Upper lobe of left lung (tissue), 6 donors: ENCODE results near the gene SLC8A2. TPM values are rescaled to one million over a fixed set of nuclear protein-coding genes. Genes with fewer than 3 reads are reported as not detected.

Experiments
- ATAC-seq, 2 donors: fragments of 200-7000 bp; cut with Tn5 transposase; one replicate each; pipeline ENCODE4 v1.9.1; 2022; ENCODE audit warnings: mild to moderate bottlenecking in 2 of 2, moderate library complexity in 2 of 2; ENCODE audit not compliant: low FRiP score in 2 of 2
- DNase-seq, 2 donors: peaks; one replicate each; pipeline ENCODE4 v3.0.0-alpha.2; 2019 to 2020
- H3K27ac ChIP-seq, 4 donors: fragments of 200-600 bp; sonication (generic); one replicate each; pipeline ENCODE4 v1.5.1; 2016 to 2019
- H3K27me3 ChIP-seq, 4 donors: fragments of 200-600 bp; sonication (generic); one replicate each; pipeline ENCODE4 v1.5.1; 2017 to 2019
- H3K36me3 ChIP-seq, 4 donors: fragments of 200-600 bp; sonication (generic); one replicate each; pipeline ENCODE4 v1.5.1; 2016 to 2019
- H3K4me1 ChIP-seq, 4 donors: fragments of 200-600 bp; sonication (generic); one replicate each; pipeline ENCODE4 v1.5.1; 2018 to 2019
- H3K4me3 ChIP-seq, 4 donors: fragments of 200-600 bp; sonication (generic); one replicate each; pipeline ENCODE4 v1.5.1; 2017 to 2019; ENCODE audit warnings: mild to moderate bottlenecking in 2 of 4, moderate library complexity in 1 of 4
- H3K9me3 ChIP-seq, 4 donors: fragments of 200-600 bp; sonication (generic); one replicate each; pipeline ENCODE4 v1.5.1; 2018 to 2019
- CTCF ChIP-seq, 6 experiments: fragments of 450-650 bp in 4 of 6; fragments of 200-600 bp in 2 of 6; sonication (generic) in 2 of 6; IDR thresholded peaks; one replicate each; pipeline ENCODE4 v1.5.1; 2016 to 2019; ENCODE audit warnings: antibody characterized with exemption in 6 of 6
- EP300 ChIP-seq, 4 donors: sonication (generic); formaldehyde crosslinking; IDR thresholded peaks; one replicate each; pipeline ENCODE4 v1.5.1; 2017; ENCODE audit warnings: antibody characterized with exemption in 4 of 4, control low read depth in 2 of 4
- POLR2A ChIP-seq, 4 donors: fragments of 450-650 bp; IDR thresholded peaks; one replicate each; pipeline ENCODE4 v1.5.1; 2016 to 2017; ENCODE audit warnings: antibody characterized with exemption in 4 of 4, mild to moderate bottlenecking in 2 of 4
- POLR2AphosphoS5 ChIP-seq, 2 donors: sonication (generic); formaldehyde crosslinking; IDR thresholded peaks; one replicate each; pipeline ENCODE4 v1.5.1; 2017; ENCODE audit warnings: antibody characterized with exemption in 2 of 2
- WGBS, 2 donors: methylation state at CpG; one replicate each; pipeline ENCODE4 v1.1.5; 2017 to 2018; 5-methylcytosine and 5-hydroxymethylcytosine counted together
- total RNA-seq, 6 donors: library from RNA; depleted of rRNA in 4 of 6; stranded (reverse); fragments of >200 nt in 4 of 6; gene quantifications; one replicate each; pipeline versions ENCODE4 v1.1.0 to v1.2.1, GENCODE V29; 2016 to 2021
- donor health status: DM: no; HTN: no; CAD: no; lungs with moderate emphysema.
- donor health status: DM: no; HTN: yes; CAD: no; lungs with severe emphysema.

The SLC8A2 gene
- total RNA-seq, 6 donors from 2014 or later, result 0.11 to 0.64 (median 0.15) TPM; not detected in 3

GRCh38 chr19:47473336-47473735 lies 1.6 kb upstream of the SLC8A2 start:
- DNase-seq, result no peak
- Histone ChIP-seq H3K27ac (no peak overlapping the region), H3K9me3 (no peaks in the 10 kb centered on the region), H3K4me3 (no peak overlapping the region), H3K27me3 (peaks cover 0 to 29% (median 14%) of the 10 kb centered on the region in 4 donors), H3K4me1 (peaks cover 0 to 14% (median 7%) of the 10 kb centered on the region in 4 donors), H3K36me3 (no peaks in the 10 kb centered on the region)
- TF ChIP-seq POLR2A (IDR thresholded peaks at IDR 0.05) (no peak), POLR2AphosphoS5 (IDR thresholded peaks at IDR 0.05) (no peak), CTCF (IDR thresholded peaks at IDR 0.05) (no peak), EP300 (IDR thresholded peaks at IDR 0.05) (no peak)
- no peak for ATAC-seq
- WGBS, 2 donors, result 73 to 75% methylated on average over 4 to 10 of the region's 10 CpGs

GRCh38 chr19:47471381-47471732 lies 336 bp downstream of the SLC8A2 start:
- no peak for DNase-seq
- H3K27ac ChIP-seq, result no peak overlapping the region
- 3 to 5% methylated on average over 4 to 6 of the region's 16 CpGs for WGBS, 2 donors
- peak in 1 of 2 donors; percentile 7 for ATAC-seq
- TF ChIP-seq CTCF (IDR thresholded peaks at IDR 0.05) (no peak), POLR2AphosphoS5 (IDR thresholded peaks at IDR 0.05) (no peak), POLR2A (IDR thresholded peaks at IDR 0.05) (no peak), EP300 (IDR thresholded peaks at IDR 0.05) (no peak)
- no peaks in the 10 kb centered on the region for H3K9me3 ChIP-seq
- peaks cover 0 to 32% (median 14%) of the 10 kb centered on the region in 4 donors for H3K27me3 ChIP-seq
- H3K4me1 ChIP-seq, result peaks cover 0 to 14% (median 7%) of the 10 kb centered on the region in 4 donors
- H3K36me3 ChIP-seq, result no peaks in the 10 kb centered on the region
- no peak overlapping the region for H3K4me3 ChIP-seq

- Histone ChIP-seq H3K4me3 (no peak overlapping the region), H3K27me3 (peaks cover 0 to 32% (median 14%) of the 10 kb centered on the region in 4 donors), H3K36me3 (no peaks in the 10 kb centered on the region), H3K4me1 (peaks cover 0 to 14% (median 7%) of the 10 kb centered on the region in 4 donors), H3K27ac (no peak overlapping the region), H3K9me3 (no peaks in the 10 kb centered on the region)
- DNase-seq (no peak), ATAC-seq (no peak)
- WGBS, 2 donors, result 26% methylated on average over 13 of the region's 13 CpGs
- TF ChIP-seq CTCF (IDR thresholded peaks at IDR 0.05), result no peak
These were observed 1.1 kb downstream of the SLC8A2 start for GRCh38 chr19:47470447-47471195.

GRCh38 chr19:47469719-47470118 lies 2.0 kb downstream of the SLC8A2 start:
- 17 to 19% methylated on average over 10 to 12 of the region's 12 CpGs for WGBS, 2 donors
- Histone ChIP-seq H3K27ac (no peak overlapping the region), H3K9me3 (no peaks in the 10 kb centered on the region), H3K4me1 (peaks cover 0 to 14% (median 7%) of the 10 kb centered on the region in 4 donors), H3K4me3 (no peak overlapping the region), H3K27me3 (peaks cover 0 to 32% (median 14%) of the 10 kb centered on the region in 4 donors), H3K36me3 (no peaks in the 10 kb centered on the region)
- DNase-seq (no peak), ATAC-seq (no peak)
- TF ChIP-seq CTCF (IDR thresholded peaks at IDR 0.05), result no peak

GRCh38 chr19:47469363-47469700 lies 2.4 kb downstream of the SLC8A2 start:
- H3K9me3 ChIP-seq, result no peaks in the 10 kb centered on the region
- WGBS, 2 donors, result 24 to 27% methylated on average over 5 to 6 of the region's 6 CpGs
- DNase-seq (no peak), ATAC-seq (no peak)
- H3K27ac ChIP-seq, result no peak overlapping the region
- peaks cover 0 to 14% (median 7%) of the 10 kb centered on the region in 4 donors for H3K4me1 ChIP-seq
- peaks cover 0 to 32% (median 14%) of the 10 kb centered on the region in 4 donors for H3K27me3 ChIP-seq
- H3K36me3 ChIP-seq, result no peaks in the 10 kb centered on the region
- no peak for TF ChIP-seq POLR2AphosphoS5 (IDR thresholded peaks at IDR 0.05)
- TF ChIP-seq POLR2A (IDR thresholded peaks at IDR 0.05), result no peak
- TF ChIP-seq EP300 (IDR thresholded peaks at IDR 0.05), result no peak
- no peak for TF ChIP-seq CTCF (IDR thresholded peaks at IDR 0.05)
- no peak overlapping the region for H3K4me3 ChIP-seq
